Neural progenitor cell (in vitro differentiated cells): ENCODE measurements around the gene TOR1A. TPM values are rescaled to one million over a fixed set of nuclear protein-coding genes. Genes with fewer than 3 reads are reported as not detected.
A peak's percentile ranks its signal among the peaks of the same experiment; 100 is the strongest.
"Not testable (repeated sequence)": the region's sequence is repeated elsewhere in the genome, so short reads cannot be mapped to it uniquely, and the experiment has no call there.

Source experiments
- DNase-seq: peaks from one replicate; pipeline ENCODE4 v3.0.0-alpha.2; 2016; ENCODE audit warnings: low spot score
- H2AFZ ChIP-seq: fragments of 200-600 bp; sonication (generic); replicated peaks from 2 replicates; pipeline ENCODE4 v1.6.1; 2016; ENCODE audit warnings: antibody characterized with exemption
- H3F3A ChIP-seq: fragments of 200-600 bp; sonication (generic); 2 replicates; pipeline ENCODE4 v1.6.1; 2016; ENCODE audit warnings: antibody characterized with exemption, low read depth
- H3K27ac ChIP-seq: fragments of 200-600 bp; sonication (generic); 2 replicates; pipeline ENCODE4 v1.5.1; 2016; ENCODE audit warnings: mild to moderate bottlenecking
- H3K27me3 ChIP-seq: fragments of 200-600 bp; sonication (generic); 2 replicates; pipeline ENCODE4 v1.6.1; 2016; ENCODE audit warnings: mild to moderate bottlenecking, moderate library complexity
- H3K36me3 ChIP-seq: fragments of 200-600 bp; sonication (generic); 2 replicates; pipeline ENCODE4 v1.5.1; 2016
- H3K4me1 ChIP-seq: fragments of 200-600 bp; sonication (generic); 2 replicates; pipeline ENCODE4 v1.6.1; 2016; ENCODE audit warnings: mixed run types
- H3K4me2 ChIP-seq: fragments of 200-600 bp; sonication (generic); 2 replicates; pipeline ENCODE4 v1.6.1; 2016
- H3K4me3 ChIP-seq: fragments of 200-600 bp; sonication (generic); 2 replicates; pipeline ENCODE4 v1.5.1; 2016
- H3K79me2 ChIP-seq: fragments of 200-600 bp; sonication (generic); 2 replicates; pipeline ENCODE4 v1.6.1; 2016; ENCODE audit warnings: low read depth
- H3K9ac ChIP-seq: fragments of 200-600 bp; sonication (generic); 2 replicates; pipeline ENCODE4 v1.6.1; 2016
- H3K9me3 ChIP-seq: fragments of 200-600 bp; sonication (generic); 2 replicates; pipeline ENCODE4 v1.5.1; 2016; ENCODE audit warnings: low read depth
- H4K20me1 ChIP-seq: fragments of 200-600 bp; sonication (generic); 2 replicates; pipeline ENCODE4 v1.6.1; 2016; ENCODE audit warnings: low read depth
- H3K27ac Mint-ChIP-seq: 3 replicates; pipeline ENCODE4 v1.8.0; 2021; ENCODE audit warnings: mixed read lengths
- H3K27me3 Mint-ChIP-seq: 2 replicates; pipeline ENCODE4 v1.8.0; 2022; ENCODE audit warnings: low read depth, mild to moderate bottlenecking, inconsistent platforms, moderate library complexity, mixed read lengths; ENCODE audit not compliant: insufficient read depth
- H3K36me3 Mint-ChIP-seq: 3 replicates; pipeline ENCODE4 v1.8.0; 2021; ENCODE audit warnings: mixed read lengths
- H3K4me1 Mint-ChIP-seq: 3 replicates; pipeline ENCODE4 v1.8.0; 2021; ENCODE audit warnings: mixed read lengths
- H3K4me3 Mint-ChIP-seq: 3 replicates; pipeline ENCODE4 v1.8.0; 2021; ENCODE audit warnings: mild to moderate bottlenecking, moderate library complexity, mixed read lengths
- H3K9me3 Mint-ChIP-seq: 3 replicates; pipeline ENCODE4 v1.8.0; 2020; ENCODE audit warnings: mixed read lengths
- EZH2 ChIP-seq: fragments of 200-600 bp; sonication (generic); IDR thresholded peaks from 2 replicates; pipeline ENCODE4 v1.6.1; 2017; ENCODE audit warnings: antibody characterized with exemption, mild to moderate bottlenecking, moderate library complexity
- EZH2phosphoT487 ChIP-seq: fragments of 200-600 bp; sonication (generic); IDR thresholded peaks from 2 replicates; pipeline ENCODE4 v1.6.1; 2017; ENCODE audit warnings: antibody characterized with exemption
- total RNA-seq: library from RNA; depleted of rRNA; stranded (reverse); fragments of >200 nt; gene quantifications from 2 replicates; pipeline ENCODE4 v1.2.3, GENCODE V29; 2015; ENCODE audit warnings: low replicate concordance
- TF ChIP-seq, protein P1 (sequence below): fragments of 200-600 bp; sonication (generic); IDR thresholded peaks from 2 replicates; pipeline ENCODE4 v1.5.1; 2017; ENCODE audit warnings: antibody characterized with exemption, mild to moderate bottlenecking

The TOR1A gene
- total RNA-seq, 1 donor from 2014 or later = 39.6 TPM

DNA sequence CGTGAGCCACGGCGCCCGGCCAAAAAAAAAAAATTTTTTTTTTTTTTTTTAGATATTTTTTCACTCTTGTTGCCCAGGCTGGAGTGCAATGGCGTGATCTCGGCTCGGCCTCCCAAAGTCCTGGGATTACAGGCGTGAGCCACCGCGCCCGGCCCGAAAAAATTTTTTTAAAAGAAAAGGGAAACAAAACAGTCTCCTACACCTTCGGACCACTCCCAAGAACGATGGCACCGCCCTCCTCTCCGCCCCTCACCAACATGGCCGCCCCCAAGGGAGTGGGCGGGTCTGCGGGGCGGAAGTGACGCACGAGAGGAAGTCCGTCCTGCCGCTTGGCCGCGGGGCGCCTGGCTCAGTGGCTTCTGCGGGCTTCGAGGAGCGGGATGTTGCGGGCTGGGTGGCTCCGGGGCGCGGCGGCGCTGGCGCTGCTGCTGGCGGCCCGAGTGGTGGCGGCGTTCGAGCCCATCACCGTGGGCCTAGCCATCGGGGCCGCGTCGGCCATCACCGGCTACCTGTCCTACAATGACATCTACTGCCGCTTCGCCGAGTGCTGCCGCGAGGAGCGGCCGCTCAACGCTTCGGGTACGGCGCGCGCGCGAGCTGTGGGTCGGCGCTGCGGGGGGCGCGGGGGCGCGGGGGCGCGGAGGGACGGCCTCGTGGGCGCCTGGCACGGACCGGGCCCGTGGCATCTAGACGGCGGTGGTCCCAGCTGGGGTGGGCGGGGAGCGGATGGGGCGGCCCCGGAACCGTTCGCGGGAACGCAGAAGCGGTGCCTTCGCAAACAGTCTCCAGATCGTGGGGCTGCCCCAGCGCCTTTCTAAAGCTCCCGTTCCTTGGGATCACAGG lies 20.9 kb downstream of the TOR1A start, which contains the start of gene TOR1B:
TOR1B (plus strand) TSS at position 352 of the 843 bp plus-strand sequence; CDS start at position 381, 29 bp downstream.
- H3K4me1 Mint-ChIP-seq = peaks cover 12% of the 10 kb centered on the region
- H2AFZ ChIP-seq = peak within 1 kb of the TSS; percentile 64

DNA sequence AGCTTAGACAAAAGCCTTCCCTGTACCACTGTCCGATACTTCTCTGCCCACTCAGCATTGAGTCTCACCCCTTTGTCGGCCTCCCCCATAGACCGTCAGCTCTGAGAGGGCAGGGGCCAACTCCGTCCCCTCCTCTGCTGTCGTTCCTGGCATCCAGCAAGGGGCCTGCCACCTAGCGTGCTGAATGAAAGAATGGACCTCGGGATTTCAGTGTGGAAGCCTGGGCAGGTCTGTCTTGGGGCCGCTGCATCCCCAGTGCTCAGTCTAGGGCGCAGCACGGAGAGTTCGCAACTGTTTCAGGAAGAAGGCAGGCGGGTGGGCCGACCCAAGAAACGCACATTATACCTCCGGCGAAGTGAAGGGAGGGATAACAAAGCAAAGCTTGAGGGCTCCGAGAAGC lies 22.4 kb downstream of the TOR1A start:
- peaks cover 9% of the 10 kb centered on the region for H3K79me2 ChIP-seq
- peaks cover 9% of the 10 kb centered on the region for H3K36me3 Mint-ChIP-seq
- no peaks in the 10 kb centered on the region for H3K27me3 ChIP-seq
- peaks cover 6% of the 10 kb centered on the region for H3K4me1 ChIP-seq
- H3K36me3 ChIP-seq = no peaks in the 10 kb centered on the region
- peaks cover 12% of the 10 kb centered on the region for H3K4me1 Mint-ChIP-seq
- no peak overlapping the region for H2AFZ ChIP-seq
- H3K27ac ChIP-seq = no peak overlapping the region
- no peaks in the 10 kb centered on the region for H3K9me3 ChIP-seq
- H3K27me3 Mint-ChIP-seq = peaks cover under 1% of the 10 kb centered on the region
- H3K9me3 Mint-ChIP-seq = no peaks in the 10 kb centered on the region
- no peak overlapping the region for H3K27ac Mint-ChIP-seq
- no peak overlapping the region for H3K4me3 ChIP-seq
- peaks cover 12% of the 10 kb centered on the region for H3F3A ChIP-seq
- peak; percentile 21 for DNase-seq
- TF ChIP-seq EZH2 = no peak
- TF ChIP-seq EZH2phosphoT487 = no peak
- TF ChIP-seq, protein P1, sequence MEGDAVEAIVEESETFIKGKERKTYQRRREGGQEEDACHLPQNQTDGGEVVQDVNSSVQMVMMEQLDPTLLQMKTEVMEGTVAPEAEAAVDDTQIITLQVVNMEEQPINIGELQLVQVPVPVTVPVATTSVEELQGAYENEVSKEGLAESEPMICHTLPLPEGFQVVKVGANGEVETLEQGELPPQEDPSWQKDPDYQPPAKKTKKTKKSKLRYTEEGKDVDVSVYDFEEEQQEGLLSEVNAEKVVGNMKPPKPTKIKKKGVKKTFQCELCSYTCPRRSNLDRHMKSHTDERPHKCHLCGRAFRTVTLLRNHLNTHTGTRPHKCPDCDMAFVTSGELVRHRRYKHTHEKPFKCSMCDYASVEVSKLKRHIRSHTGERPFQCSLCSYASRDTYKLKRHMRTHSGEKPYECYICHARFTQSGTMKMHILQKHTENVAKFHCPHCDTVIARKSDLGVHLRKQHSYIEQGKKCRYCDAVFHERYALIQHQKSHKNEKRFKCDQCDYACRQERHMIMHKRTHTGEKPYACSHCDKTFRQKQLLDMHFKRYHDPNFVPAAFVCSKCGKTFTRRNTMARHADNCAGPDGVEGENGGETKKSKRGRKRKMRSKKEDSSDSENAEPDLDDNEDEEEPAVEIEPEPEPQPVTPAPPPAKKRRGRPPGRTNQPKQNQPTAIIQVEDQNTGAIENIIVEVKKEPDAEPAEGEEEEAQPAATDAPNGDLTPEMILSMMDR = no peak
- H3K4me3 Mint-ChIP-seq = peak overlapping the region; percentile 46
- peaks cover 6% of the 10 kb centered on the region for H4K20me1 ChIP-seq
- no peak overlapping the region for H3K4me2 ChIP-seq
- H3K9ac ChIP-seq = no peak overlapping the region

More for the DNA sequence above, 20.9 kb downstream of the TOR1A start, which contains the start of gene TOR1B:
- H3K27ac Mint-ChIP-seq = no peak within 1 kb of the TSS
- Histone ChIP-seq H3K9me3 (no peaks in the 10 kb centered on the region), H3K27ac (no peak within 1 kb of the TSS), H4K20me1 (peaks cover 6% of the 10 kb centered on the region), H3K4me2 (peak within 1 kb of the TSS; percentile 88), H3K79me2 (peaks cover 9% of the 10 kb centered on the region), H3K9ac (peak within 1 kb of the TSS; percentile 0), H3F3A (peaks cover 12% of the 10 kb centered on the region), H3K36me3 (no peaks in the 10 kb centered on the region), H3K4me3 (peak within 1 kb of the TSS; percentile 79), H3K4me1 (peaks cover 6% of the 10 kb centered on the region), H3K27me3 (no peaks in the 10 kb centered on the region)
- TF ChIP-seq, protein P1 = no peak
- TF ChIP-seq EZH2 (peak; percentile 48), EZH2phosphoT487 (no peak)
- peak within 1 kb of the TSS; percentile 86 for H3K4me3 Mint-ChIP-seq
- no peaks in the 10 kb centered on the region for H3K27me3 Mint-ChIP-seq
- peaks cover 14% of the 10 kb centered on the region for H3K36me3 Mint-ChIP-seq
- no peaks in the 10 kb centered on the region for H3K9me3 Mint-ChIP-seq
- DNase-seq = peak; percentile 96

DNA sequence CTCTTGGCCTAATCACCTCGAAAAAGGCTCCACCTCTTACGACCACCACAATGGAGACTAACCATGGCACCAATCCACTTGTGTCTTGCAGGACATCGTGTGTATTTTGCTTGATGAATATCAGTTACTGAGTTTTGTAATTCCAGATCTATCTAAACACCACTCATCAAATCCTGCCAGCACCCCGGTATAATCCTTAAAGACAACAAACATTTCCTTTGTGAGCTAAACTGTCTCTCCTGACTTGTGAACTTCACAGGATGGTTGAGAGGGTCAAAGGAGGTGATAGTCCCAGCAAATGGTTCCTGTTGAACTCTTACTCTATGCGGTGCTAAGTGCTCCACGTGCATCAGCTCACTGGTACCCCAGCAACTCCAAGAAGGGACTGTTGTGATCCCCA lies 25.0 kb downstream of the TOR1A start:
- H3K4me2 ChIP-seq = no peak overlapping the region
- H3F3A ChIP-seq = peaks cover 12% of the 10 kb centered on the region
- no peak for DNase-seq
- Mint-ChIP-seq H3K27me3 (peaks cover 6% of the 10 kb centered on the region), H3K36me3 (peaks cover 1% of the 10 kb centered on the region), H3K4me1 (peaks cover 2% of the 10 kb centered on the region), H3K9me3 (no peaks in the 10 kb centered on the region), H3K27ac (no peak overlapping the region), H3K4me3 (no peak overlapping the region)
- H3K9me3 ChIP-seq = no peaks in the 10 kb centered on the region
- H3K4me1 ChIP-seq = peaks cover 2% of the 10 kb centered on the region
- no peak for TF ChIP-seq EZH2phosphoT487
- TF ChIP-seq, protein P1 = no peak
- TF ChIP-seq EZH2 = no peak
- H3K36me3 ChIP-seq = no peaks in the 10 kb centered on the region
- H3K27ac ChIP-seq = no peak overlapping the region
- H4K20me1 ChIP-seq = peaks cover 4% of the 10 kb centered on the region
- H3K27me3 ChIP-seq = no peaks in the 10 kb centered on the region
- no peak overlapping the region for H3K9ac ChIP-seq
- H3K79me2 ChIP-seq = peaks cover 3% of the 10 kb centered on the region
- no peak overlapping the region for H3K4me3 ChIP-seq
- no peak overlapping the region for H2AFZ ChIP-seq

DNA sequence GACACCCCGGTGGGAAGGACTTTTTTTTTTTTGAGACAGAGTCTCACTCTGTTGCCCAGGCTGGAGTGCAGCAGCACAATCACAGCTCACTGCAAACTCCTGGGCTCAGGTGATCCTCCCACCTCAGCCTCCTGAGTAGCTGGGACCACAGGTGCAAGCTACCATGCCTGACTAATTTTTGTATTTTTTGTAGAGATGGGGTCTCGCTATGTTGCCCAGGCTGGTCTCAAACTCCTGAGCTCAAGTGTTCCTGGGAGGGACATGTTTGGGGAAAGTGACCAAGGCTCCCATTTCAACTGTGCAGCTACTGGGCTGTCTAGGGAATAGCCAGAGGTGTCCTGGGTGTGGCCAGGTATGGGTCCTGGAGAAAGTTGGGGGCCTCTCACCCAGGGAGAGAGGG lies 27.9 kb downstream of the TOR1A start:
- H2AFZ ChIP-seq, H4K20me1 ChIP-seq, H3F3A ChIP-seq, H3K27me3 Mint-ChIP-seq, H3K4me3 Mint-ChIP-seq, H3K4me3 ChIP-seq, H3K27ac Mint-ChIP-seq, H3K36me3 Mint-ChIP-seq, H3K27ac ChIP-seq, H3K4me1 Mint-ChIP-seq, H3K9me3 ChIP-seq, H3K36me3 ChIP-seq, H3K9me3 Mint-ChIP-seq, DNase-seq, H3K4me1 ChIP-seq, H3K4me2 ChIP-seq, H3K9ac ChIP-seq, H3K79me2 ChIP-seq, H3K27me3 ChIP-seq: not testable (repeated sequence)
